Astrocyte of the spinal cord (primary cell): ENCODE data around the gene KDM1A.

Experiments
- DNase-seq: peaks from one replicate; pipeline ENCODE4 v3.0.0; 2011; ENCODE audit warnings: low read depth, low spot score
- H3K4me3 ChIP-seq: 2 replicates; pipeline ENCODE4 v1.5.1; 2011; ENCODE audit warnings: low read depth, mild to moderate bottlenecking, low read length, moderate library complexity
- in situ Hi-C: cut with HindIII; loops from 2 replicates; pipeline ENCODE4 v1.10.0; 2017; ENCODE audit warnings: low sequenced_read_pairs
- TF ChIP-seq, protein P1 (sequence below): IDR thresholded peaks from 2 replicates; pipeline ENCODE4 v1.5.1; 2012; ENCODE audit warnings: low read depth, mild to moderate bottlenecking, low read length, inconsistent platforms

KDM1A gene

DNA sequence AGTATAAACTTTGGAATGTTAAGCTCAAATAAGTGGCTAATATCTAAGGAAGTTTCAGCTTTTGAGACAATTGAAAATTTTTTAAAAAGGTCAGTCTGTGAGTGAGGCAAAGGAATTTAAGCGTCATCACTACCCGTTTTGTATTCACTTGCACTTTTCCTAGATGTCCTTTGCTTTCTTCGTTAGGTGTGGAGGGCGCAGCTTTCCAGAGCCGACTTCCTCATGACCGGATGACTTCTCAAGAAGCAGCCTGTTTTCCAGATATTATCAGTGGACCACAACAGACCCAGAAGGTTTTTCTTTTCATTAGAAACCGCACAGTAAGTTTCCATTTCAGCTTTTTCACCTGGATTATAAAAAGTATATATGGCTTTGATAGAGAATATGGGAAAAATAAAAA lies 30.9 kb downstream of the KDM1A start:
- in situ Hi-C loops = no loop called here
- TF ChIP-seq, protein P1, sequence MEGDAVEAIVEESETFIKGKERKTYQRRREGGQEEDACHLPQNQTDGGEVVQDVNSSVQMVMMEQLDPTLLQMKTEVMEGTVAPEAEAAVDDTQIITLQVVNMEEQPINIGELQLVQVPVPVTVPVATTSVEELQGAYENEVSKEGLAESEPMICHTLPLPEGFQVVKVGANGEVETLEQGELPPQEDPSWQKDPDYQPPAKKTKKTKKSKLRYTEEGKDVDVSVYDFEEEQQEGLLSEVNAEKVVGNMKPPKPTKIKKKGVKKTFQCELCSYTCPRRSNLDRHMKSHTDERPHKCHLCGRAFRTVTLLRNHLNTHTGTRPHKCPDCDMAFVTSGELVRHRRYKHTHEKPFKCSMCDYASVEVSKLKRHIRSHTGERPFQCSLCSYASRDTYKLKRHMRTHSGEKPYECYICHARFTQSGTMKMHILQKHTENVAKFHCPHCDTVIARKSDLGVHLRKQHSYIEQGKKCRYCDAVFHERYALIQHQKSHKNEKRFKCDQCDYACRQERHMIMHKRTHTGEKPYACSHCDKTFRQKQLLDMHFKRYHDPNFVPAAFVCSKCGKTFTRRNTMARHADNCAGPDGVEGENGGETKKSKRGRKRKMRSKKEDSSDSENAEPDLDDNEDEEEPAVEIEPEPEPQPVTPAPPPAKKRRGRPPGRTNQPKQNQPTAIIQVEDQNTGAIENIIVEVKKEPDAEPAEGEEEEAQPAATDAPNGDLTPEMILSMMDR = no peak
- no peak for DNase-seq
- H3K4me3 ChIP-seq = no peak overlapping the region

DNA sequence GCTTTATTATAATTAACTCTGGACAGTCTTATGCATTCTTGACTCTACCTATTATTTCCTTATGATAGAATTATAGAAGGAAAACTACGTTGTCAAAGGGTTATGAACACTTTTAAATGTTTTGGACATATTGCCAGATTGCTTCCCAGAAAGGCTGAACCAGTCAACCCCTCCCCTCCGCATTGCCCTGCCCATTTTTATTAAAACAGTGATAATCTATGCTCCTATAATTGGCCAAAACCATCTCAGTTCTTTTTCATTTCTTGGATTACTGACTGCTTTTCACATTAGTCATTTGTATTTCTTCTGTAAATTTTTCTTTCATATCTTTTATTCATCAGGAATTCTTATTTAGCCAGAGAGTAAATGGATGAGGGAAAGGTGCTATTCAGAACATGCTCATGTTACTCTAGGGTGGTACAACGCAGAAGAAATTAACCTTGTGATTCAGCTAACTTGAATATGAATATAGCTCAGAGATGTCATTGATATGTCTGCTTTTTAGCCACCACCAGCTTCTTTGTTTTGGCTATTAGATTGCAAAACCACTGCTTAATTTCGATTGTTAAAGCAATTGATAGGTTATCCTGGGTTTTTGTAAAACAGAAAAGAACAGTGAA lies 32.1 kb downstream of the KDM1A start:
- DNase-seq = no peak
- no peak overlapping the region for H3K4me3 ChIP-seq
- TF ChIP-seq, protein P1 = no peak
- in situ Hi-C loops = no loop called here

DNA sequence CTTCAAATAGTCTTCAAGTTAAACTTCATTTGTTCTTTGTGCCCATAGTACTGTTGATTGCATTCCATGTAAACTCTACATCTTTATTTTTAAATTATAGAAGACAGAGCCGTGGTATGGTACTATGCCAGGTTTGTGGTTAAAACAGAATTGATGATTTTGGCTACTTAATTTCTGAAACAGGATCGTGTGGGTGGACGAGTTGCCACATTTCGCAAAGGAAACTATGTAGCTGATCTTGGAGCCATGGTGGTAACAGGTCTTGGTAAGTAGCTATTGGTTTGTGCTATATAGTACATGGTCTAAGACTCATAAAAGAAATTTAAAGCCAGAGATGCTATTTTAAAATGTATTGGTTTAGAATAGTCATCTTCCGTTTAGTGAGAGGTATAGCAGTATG lies 38.0 kb downstream of the KDM1A start:
- in situ Hi-C loops = no loop called here
- TF ChIP-seq, protein P1 = no peak
- no peak overlapping the region for H3K4me3 ChIP-seq
- no peak for DNase-seq

DNA sequence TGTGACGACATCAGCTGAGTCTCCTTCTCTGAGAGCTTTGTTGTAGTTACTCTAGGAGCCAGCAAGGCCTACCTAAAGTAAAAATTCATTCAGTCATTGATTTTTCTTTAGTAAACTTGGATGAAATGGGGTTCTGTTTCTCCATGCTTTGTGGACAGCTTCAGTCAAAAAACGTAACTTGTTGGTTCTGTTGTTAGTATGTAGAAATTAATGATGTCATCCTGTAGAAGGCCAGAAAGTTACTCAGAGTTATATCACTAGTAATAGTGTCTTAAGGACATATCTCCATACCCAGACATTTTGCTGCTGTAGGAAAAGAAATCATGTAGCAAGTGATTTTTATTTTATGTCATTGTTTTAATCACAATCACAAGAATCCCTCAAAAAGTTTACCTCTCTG lies 43.0 kb downstream of the KDM1A start:
- H3K4me3 ChIP-seq = no peak overlapping the region
- in situ Hi-C loops = no loop called here
- no peak for DNase-seq
- TF ChIP-seq, protein P1 = no peak

DNA sequence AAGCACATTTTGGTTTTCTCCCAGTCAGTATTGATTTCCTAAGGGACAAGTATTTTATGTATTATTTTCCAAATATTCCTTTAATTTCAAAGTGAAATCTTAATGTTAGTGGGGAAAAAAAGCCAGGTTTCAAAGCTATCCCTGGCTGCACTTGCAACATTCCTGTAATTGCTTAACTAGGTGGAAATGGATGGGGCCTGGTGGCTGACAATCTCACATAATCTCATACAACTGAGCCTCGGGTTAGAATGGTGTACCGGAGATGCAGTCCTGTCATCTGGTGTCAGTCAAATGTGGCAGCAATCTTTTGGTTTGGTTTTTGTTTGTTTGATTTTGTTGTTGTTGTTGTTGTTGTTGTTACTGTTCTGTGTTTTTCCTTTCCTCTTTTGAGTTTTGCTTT lies 46.1 kb downstream of the KDM1A start:
- TF ChIP-seq, protein P1 = no peak
- in situ Hi-C loops = no loop called here
- DNase-seq = no peak
- H3K4me3 ChIP-seq = no peak overlapping the region

DNA sequence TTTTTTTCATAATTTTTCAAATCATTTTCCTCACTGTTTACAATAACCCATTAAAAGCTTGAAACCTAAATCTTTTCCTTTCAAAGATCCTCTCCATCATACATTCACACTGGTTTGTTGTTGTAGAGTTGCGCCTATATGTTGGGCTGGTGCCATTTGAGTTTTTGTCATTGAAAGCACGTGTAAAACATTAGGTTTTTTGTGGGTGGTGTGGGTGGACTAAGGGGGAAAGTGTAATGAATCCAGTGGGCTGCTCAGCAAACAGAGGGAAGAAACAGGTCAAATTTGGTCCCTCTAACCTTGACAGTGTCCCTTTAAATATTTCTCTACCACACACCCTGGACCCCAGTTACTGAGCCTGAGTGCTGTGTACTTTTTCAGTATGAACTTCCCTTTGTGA lies 46.8 kb downstream of the KDM1A start:
- TF ChIP-seq, protein P1 = no peak
- no peak overlapping the region for H3K4me3 ChIP-seq
- in situ Hi-C loops = no loop called here
- DNase-seq = no peak

DNA sequence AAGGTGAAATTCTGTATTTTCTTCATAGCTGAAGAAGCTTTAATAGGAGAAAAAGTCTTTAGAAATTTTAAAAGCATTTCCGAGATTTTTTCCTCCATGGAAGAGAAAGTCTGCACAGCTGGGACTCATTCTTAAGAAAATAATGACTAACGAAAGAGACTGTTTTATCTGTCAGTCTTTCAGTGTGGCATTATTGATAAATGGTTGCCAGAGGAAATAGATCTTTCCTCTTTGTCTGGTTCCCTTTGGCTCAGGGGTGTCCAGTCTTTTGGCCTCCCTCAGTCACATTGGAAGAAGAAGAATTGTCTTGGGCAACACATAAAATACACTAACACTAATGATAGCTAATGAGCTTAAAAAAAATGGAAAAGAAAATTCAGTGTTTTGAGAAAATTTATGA lies 49.9 kb downstream of the KDM1A start:
- DNase-seq = no peak
- in situ Hi-C loops = no loop called here
- no peak overlapping the region for H3K4me3 ChIP-seq
- TF ChIP-seq, protein P1 = no peak
